ENCODE results near the gene AP5B1.

Gene AP5B1

GRCh38 chr11:65798882-65799281 is 18.1 kb upstream of the AP5B1 start:
- no peak for DNase-seq

GRCh38 chr11:65797711-65798110 is 16.9 kb upstream of the AP5B1 start:
- DNase-seq = no peak

- no peak for DNase-seq
Observed at GRCh38 chr11:65796726-65797601, 16.2 kb upstream of the AP5B1 start.

GRCh38 chr11:65794570-65795510 is 14.1 kb upstream of the AP5B1 start:
- DNase-seq = no peak

- DNase-seq = no peak
Observed at GRCh38 chr11:65793625-65794400, 13.0 kb upstream of the AP5B1 start.

- DNase-seq = peak; percentile 57
Observed at GRCh38 chr11:65793144-65793581, 12.4 kb upstream of the AP5B1 start.

- DNase-seq = no peak
Observed at GRCh38 chr11:65792456-65792855, 11.7 kb upstream of the AP5B1 start.

- peak; percentile 19 for DNase-seq
Observed at GRCh38 chr11:65791719-65792213, 11.0 kb upstream of the AP5B1 start.

GRCh38 chr11:65790902-65791650 is 10.3 kb upstream of the AP5B1 start:
- DNase-seq = no peak

GRCh38 chr11:65790104-65790901 is 9.5 kb upstream of the AP5B1 start:
- no peak for DNase-seq

GRCh38 chr11:65789230-65790103 is 8.7 kb upstream of the AP5B1 start:
- DNase-seq = no peak

GRCh38 chr11:65788821-65789220 is 8.0 kb upstream of the AP5B1 start:
- DNase-seq = no peak

GRCh38 chr11:65787649-65788622 is 7.2 kb upstream of the AP5B1 start:
- no peak for DNase-seq

GRCh38 chr11:65786786-65787636 is 6.2 kb upstream of the AP5B1 start, which contains the start of gene OVOL1:
TSS of gene OVOL1 (plus strand) at chr11:65787063. CDS start at chr11:65787374, 311 bp downstream.
- DNase-seq = no peak

- no peak for DNase-seq
Observed at GRCh38 chr11:65786008-65786785, 5.4 kb upstream of the AP5B1 start.

- no peak for DNase-seq
Observed at GRCh38 chr11:65785319-65786007, 4.7 kb upstream of the AP5B1 start.

Data from NCI-H2107 (cell line).